Liver (tissue), 9 donors: ENCODE data around the gene ATP6V1F. TPM values are rescaled to one million over a fixed set of nuclear protein-coding genes. Genes with fewer than 3 reads are reported as not detected.

Experiments
- DNase-seq: peaks from one replicate; pipeline ENCODE4 v3.0.0-alpha.2; 2017; ENCODE audit warnings: low spot score
- H3K27ac ChIP-seq, 2 donors: one replicate each; pipeline ENCODE4 v1.7.0; 2013; ENCODE audit warnings: inconsistent platforms in 2 of 2, low read length in 2 of 2, control low read depth in 1 of 2, low read depth in 1 of 2, mild to moderate bottlenecking in 1 of 2
- H3K27me3 ChIP-seq, 4 donors: one replicate each; pipeline versions ENCODE4 v1.6.1 to v1.7.0; 2013; ENCODE audit warnings: low read length in 3 of 4, inconsistent platforms in 1 of 4, mild to moderate bottlenecking in 1 of 4, moderate library complexity in 1 of 4; ENCODE audit not compliant: control insufficient read depth in 4 of 4, insufficient read depth in 4 of 4
- H3K36me3 ChIP-seq, 4 donors: one replicate each; pipeline versions ENCODE4 v1.6.1 to v1.7.0; 2013; ENCODE audit warnings: low read length in 3 of 4, mild to moderate bottlenecking in 3 of 4, low read depth in 1 of 4, moderate library complexity in 1 of 4; ENCODE audit not compliant: control insufficient read depth in 4 of 4, insufficient read depth in 3 of 4
- H3K4me1 ChIP-seq, 4 donors: one replicate each; pipeline versions ENCODE4 v1.6.1 to v1.7.0; 2013; ENCODE audit warnings: low read length in 3 of 4, mild to moderate bottlenecking in 3 of 4, moderate library complexity in 1 of 4; ENCODE audit not compliant: control insufficient read depth in 4 of 4, insufficient read depth in 4 of 4
- H3K4me3 ChIP-seq, 3 donors: one replicate each; pipeline versions ENCODE4 v1.6.1 to v1.7.0; 2013; ENCODE audit warnings: low read length in 3 of 3, control low read depth in 1 of 3, low read depth in 1 of 3, mild to moderate bottlenecking in 1 of 3
- H3K9ac ChIP-seq, 2 donors: one replicate each; pipeline ENCODE4 v1.7.0; 2013; ENCODE audit warnings: low read length in 2 of 2, mild to moderate bottlenecking in 2 of 2, moderate library complexity in 2 of 2, control low read depth in 1 of 2, low read depth in 1 of 2
- H3K9me3 ChIP-seq, 4 donors: one replicate each; pipeline versions ENCODE4 v1.6.1 to v1.7.0; 2013; ENCODE audit warnings: low read length in 3 of 4; ENCODE audit not compliant: control insufficient read depth in 4 of 4
- ATF3 ChIP-seq: IDR thresholded peaks from 2 replicates; pipeline ENCODE4 v1.6.1; 2016; ENCODE audit warnings: antibody characterized with exemption
- EGR1 ChIP-seq, 2 donors: IDR thresholded peaks; 2 replicates each; pipeline ENCODE4 v1.6.1; 2016 to 2018; ENCODE audit warnings: antibody characterized with exemption in 2 of 2, low read depth in 2 of 2
- FOXA1 ChIP-seq: IDR thresholded peaks from 2 replicates; pipeline ENCODE4 v1.6.1; 2016; ENCODE audit warnings: antibody characterized with exemption
- FOXA2 ChIP-seq: IDR thresholded peaks from 2 replicates; pipeline ENCODE4 v1.6.1; 2016; ENCODE audit warnings: antibody characterized with exemption
- GABPA ChIP-seq, 2 donors: IDR thresholded peaks in 1 of 2; conservative IDR thresholded peaks in 1 of 2; 2 replicates each; pipeline ENCODE4 v1.6.1; 2016; ENCODE audit warnings: antibody characterized with exemption in 2 of 2, mild to moderate bottlenecking in 1 of 2, moderate library complexity in 1 of 2
- HNF4A ChIP-seq, 2 donors: conservative IDR thresholded peaks; 2 replicates each; pipeline ENCODE4 v1.6.1; 2016; ENCODE audit warnings: antibody characterized with exemption in 2 of 2, mild to moderate bottlenecking in 2 of 2
- HNF4G ChIP-seq: IDR thresholded peaks from 2 replicates; pipeline ENCODE4 v1.6.1; 2016; ENCODE audit warnings: antibody characterized with exemption
- JUND ChIP-seq, 2 donors: IDR thresholded peaks; 2 replicates each; pipeline ENCODE4 v1.6.1; 2016; ENCODE audit warnings: antibody characterized with exemption in 2 of 2
- MAX ChIP-seq: IDR thresholded peaks from 2 replicates; pipeline ENCODE4 v1.6.1; 2016; ENCODE audit warnings: antibody characterized with exemption
- NR2F2 ChIP-seq: IDR thresholded peaks from 2 replicates; pipeline ENCODE4 v1.6.1; 2016; ENCODE audit warnings: antibody characterized with exemption
- RAD21 ChIP-seq, 2 donors: IDR thresholded peaks; 2 replicates each; pipeline ENCODE4 v1.6.1; 2016; ENCODE audit warnings: antibody characterized with exemption in 2 of 2, mild to moderate bottlenecking in 2 of 2
- RXRA ChIP-seq, 2 donors: IDR thresholded peaks; 2 replicates each; pipeline ENCODE4 v1.6.1; 2017 to 2018; ENCODE audit warnings: antibody characterized with exemption in 2 of 2, mild to moderate bottlenecking in 1 of 2
- TAF1 ChIP-seq: conservative IDR thresholded peaks from 2 replicates; pipeline ENCODE4 v1.6.1; 2016; ENCODE audit warnings: antibody characterized with exemption, mild to moderate bottlenecking
- ZBTB33 ChIP-seq: IDR thresholded peaks from 2 replicates; pipeline ENCODE4 v1.6.1; 2016; ENCODE audit warnings: antibody characterized with exemption
- WGBS: extraction: QIAGEN DNeasy Blood & Tissue Kit; methylation state at CpG from one replicate; pipeline ENCODE4 v1.1.7; 2013; 5-methylcytosine and 5-hydroxymethylcytosine counted together
- polyA plus RNA-seq, 2 donors: library from polyadenylated mRNA; stranded (reverse) in 1 of 2; unstranded in 1 of 2; fragments of 200-250 nt in 1 of 2; fragments of >200 nt in 1 of 2; fragmentation: Nextera tagmentation in 1 of 2; extraction: Ambion mirVana in 1 of 2; gene quantifications; one replicate each; pipeline versions ENCODE4 v1.2.1 to v1.2.3, GENCODE V29; 2013 to 2015
- total RNA-seq, 2 donors: library from RNA; depleted of rRNA; stranded (reverse); fragments of >200 nt; gene quantifications; one replicate each; pipeline ENCODE4 v1.2.3, GENCODE V29; 2014
- TF ChIP-seq, protein P1 (sequence below): IDR thresholded peaks from 2 replicates; pipeline ENCODE4 v1.6.1; 2016; ENCODE audit warnings: antibody characterized with exemption, mild to moderate bottlenecking
- TF ChIP-seq, protein P2 (sequence below): fragments of 150-350 bp; IDR thresholded peaks from 2 replicates; pipeline ENCODE4 v1.5.1; 2017; ENCODE audit warnings: improper control_type of control experiment, low read depth, low read length; ENCODE audit not compliant: missing input control
- donor health status: healthy.
- donor health status: healthy.
- donor health status: healthy.
- donor health status: healthy.
- donor health status: healthy.

The ATP6V1F gene
- total and polyA plus RNA-seq, 4 donors = 23.1 to 111 (median 47.1) TPM

- Histone ChIP-seq H3K27ac (no peak overlapping the region), H3K4me1 (peaks cover 4 to 17% (median 6%) of the 10 kb centered on the region in 4 donors), H3K27me3 (peaks cover 0 to 2% (median 0%) of the 10 kb centered on the region in 4 donors), H3K9ac (no peak overlapping the region), H3K9me3 (no peaks in the 10 kb centered on the region), H3K36me3 (no peaks in the 10 kb centered on the region), H3K4me3 (no peak overlapping the region)
- WGBS = 77% methylated on average over 8 of the region's 8 CpGs
- TF ChIP-seq ZBTB33 (no peak), RAD21 (IDR thresholded peaks at IDR 0.05) (no peak), FOXA1 (no peak), RXRA (IDR thresholded peaks at IDR 0.05) (no peak), MAX (no peak), JUND (IDR thresholded peaks at IDR 0.05) (no peak), ATF3 (no peak), HNF4A (conservative IDR thresholded peaks at IDR 0.05) (no peak), TAF1 (no peak), EGR1 (IDR thresholded peaks at IDR 0.05; ENCODE audit: low read depth in 2 of 2) (no peak), HNF4G (no peak), FOXA2 (no peak), GABPA (IDR thresholded peaks at IDR 0.05 in 1 of 2, conservative IDR thresholded peaks at IDR 0.05 in 1 of 2) (no peak), NR2F2 (no peak)
- TF ChIP-seq, protein P1, sequence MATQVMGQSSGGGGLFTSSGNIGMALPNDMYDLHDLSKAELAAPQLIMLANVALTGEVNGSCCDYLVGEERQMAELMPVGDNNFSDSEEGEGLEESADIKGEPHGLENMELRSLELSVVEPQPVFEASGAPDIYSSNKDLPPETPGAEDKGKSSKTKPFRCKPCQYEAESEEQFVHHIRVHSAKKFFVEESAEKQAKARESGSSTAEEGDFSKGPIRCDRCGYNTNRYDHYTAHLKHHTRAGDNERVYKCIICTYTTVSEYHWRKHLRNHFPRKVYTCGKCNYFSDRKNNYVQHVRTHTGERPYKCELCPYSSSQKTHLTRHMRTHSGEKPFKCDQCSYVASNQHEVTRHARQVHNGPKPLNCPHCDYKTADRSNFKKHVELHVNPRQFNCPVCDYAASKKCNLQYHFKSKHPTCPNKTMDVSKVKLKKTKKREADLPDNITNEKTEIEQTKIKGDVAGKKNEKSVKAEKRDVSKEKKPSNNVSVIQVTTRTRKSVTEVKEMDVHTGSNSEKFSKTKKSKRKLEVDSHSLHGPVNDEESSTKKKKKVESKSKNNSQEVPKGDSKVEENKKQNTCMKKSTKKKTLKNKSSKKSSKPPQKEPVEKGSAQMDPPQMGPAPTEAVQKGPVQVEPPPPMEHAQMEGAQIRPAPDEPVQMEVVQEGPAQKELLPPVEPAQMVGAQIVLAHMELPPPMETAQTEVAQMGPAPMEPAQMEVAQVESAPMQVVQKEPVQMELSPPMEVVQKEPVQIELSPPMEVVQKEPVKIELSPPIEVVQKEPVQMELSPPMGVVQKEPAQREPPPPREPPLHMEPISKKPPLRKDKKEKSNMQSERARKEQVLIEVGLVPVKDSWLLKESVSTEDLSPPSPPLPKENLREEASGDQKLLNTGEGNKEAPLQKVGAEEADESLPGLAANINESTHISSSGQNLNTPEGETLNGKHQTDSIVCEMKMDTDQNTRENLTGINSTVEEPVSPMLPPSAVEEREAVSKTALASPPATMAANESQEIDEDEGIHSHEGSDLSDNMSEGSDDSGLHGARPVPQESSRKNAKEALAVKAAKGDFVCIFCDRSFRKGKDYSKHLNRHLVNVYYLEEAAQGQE = no peak
- TF ChIP-seq, protein P2, sequence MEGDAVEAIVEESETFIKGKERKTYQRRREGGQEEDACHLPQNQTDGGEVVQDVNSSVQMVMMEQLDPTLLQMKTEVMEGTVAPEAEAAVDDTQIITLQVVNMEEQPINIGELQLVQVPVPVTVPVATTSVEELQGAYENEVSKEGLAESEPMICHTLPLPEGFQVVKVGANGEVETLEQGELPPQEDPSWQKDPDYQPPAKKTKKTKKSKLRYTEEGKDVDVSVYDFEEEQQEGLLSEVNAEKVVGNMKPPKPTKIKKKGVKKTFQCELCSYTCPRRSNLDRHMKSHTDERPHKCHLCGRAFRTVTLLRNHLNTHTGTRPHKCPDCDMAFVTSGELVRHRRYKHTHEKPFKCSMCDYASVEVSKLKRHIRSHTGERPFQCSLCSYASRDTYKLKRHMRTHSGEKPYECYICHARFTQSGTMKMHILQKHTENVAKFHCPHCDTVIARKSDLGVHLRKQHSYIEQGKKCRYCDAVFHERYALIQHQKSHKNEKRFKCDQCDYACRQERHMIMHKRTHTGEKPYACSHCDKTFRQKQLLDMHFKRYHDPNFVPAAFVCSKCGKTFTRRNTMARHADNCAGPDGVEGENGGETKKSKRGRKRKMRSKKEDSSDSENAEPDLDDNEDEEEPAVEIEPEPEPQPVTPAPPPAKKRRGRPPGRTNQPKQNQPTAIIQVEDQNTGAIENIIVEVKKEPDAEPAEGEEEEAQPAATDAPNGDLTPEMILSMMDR = no peak
- DNase-seq = no peak
Observed at GRCh38 chr7:128911423-128912031, 48.9 kb downstream of the ATP6V1F start.
